HFFc6 (cell line): ENCODE results near the gene ANTXR1. TPM values are rescaled to one million over a fixed set of nuclear protein-coding genes. Genes with fewer than 3 reads are reported as not detected.

Experiments used
- DNase-seq: peaks from one replicate; pipeline ENCODE4 v3.0.0-alpha.2; 2018
- H3K27ac Mint-ChIP-seq: 2 replicates; pipeline ENCODE4 v1.8.0; 2020; ENCODE audit warnings: mild to moderate bottlenecking, mixed read lengths
- H3K27me3 Mint-ChIP-seq: 2 replicates; pipeline ENCODE4 v1.8.0; 2021; ENCODE audit warnings: mild to moderate bottlenecking, moderate library complexity, mixed read lengths; ENCODE audit not compliant: insufficient read depth
- H3K36me3 Mint-ChIP-seq: 2 replicates; pipeline ENCODE4 v1.8.0; 2021; ENCODE audit warnings: low read depth, mixed read lengths
- H3K4me1 Mint-ChIP-seq: 2 replicates; pipeline ENCODE4 v1.8.0; 2020; ENCODE audit warnings: low read depth, mixed read lengths
- H3K4me3 Mint-ChIP-seq: 2 replicates; pipeline ENCODE4 v1.8.0; 2020; ENCODE audit warnings: mild to moderate bottlenecking, moderate library complexity, mixed read lengths
- H3K9me3 Mint-ChIP-seq: 2 replicates; pipeline ENCODE4 v1.8.0; 2020; ENCODE audit warnings: mild to moderate bottlenecking, mixed read lengths
- total RNA-seq, 6 experiments: library from RNA; stranded (reverse); fragmentation: NEBNext Ultra II Directional; extraction: Animal tissue kit (Norgen Biotek cat#: 25700); gene quantifications; 2 replicates in 1 of 6; 3 replicates in 5 of 6; pipeline ENCODE4 v1.2.3, GENCODE V29; 2021
- TF ChIP-seq, protein P1 (sequence below): fragments of 200-600 bp; sonication (generic); IDR thresholded peaks from 2 replicates; pipeline ENCODE4 v1.5.0; 2021; ENCODE audit warnings: antibody characterized with exemption, mild to moderate bottlenecking

The ANTXR1 gene
- total RNA-seq, 6 experiments from 2014 or later = 98.0 to 137 (median 124) TPM

DNA sequence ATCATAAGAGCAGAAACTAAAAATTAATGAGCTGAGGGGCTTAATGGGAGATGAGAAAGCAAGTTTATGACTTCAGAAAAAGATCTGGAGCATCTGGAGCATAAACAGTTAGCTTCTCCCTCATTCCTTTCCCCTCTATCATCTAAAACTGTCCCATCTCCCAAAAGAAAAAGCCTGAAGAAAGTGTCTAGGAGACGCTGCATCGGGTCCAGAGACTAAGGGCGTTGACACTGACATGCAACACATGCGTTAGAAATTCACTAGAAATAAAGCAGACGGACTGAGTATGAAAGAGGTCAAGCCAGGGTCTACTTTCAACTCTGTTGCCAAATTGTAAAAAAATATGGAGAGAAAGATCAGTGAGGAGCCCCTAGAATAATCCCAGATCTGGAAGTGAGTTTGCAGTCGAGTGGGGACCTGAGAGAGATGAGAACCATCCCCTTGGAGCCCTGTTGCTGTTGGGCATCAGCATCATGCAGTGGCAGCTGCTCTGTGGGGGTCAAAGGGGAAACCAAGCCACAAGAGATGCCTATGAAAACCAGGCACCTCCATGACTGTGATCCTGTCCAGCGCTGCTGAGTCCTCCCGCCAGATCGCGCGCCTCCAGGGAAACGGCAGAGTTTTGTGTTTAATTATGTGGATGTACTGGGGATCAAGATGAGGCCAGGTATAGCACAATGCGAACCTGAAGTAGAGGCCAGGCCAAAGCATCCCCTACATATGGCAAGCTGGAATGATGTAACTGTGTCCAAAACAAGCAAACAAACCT, 13.9 kb downstream of the ANTXR1 start:
- H3K27ac Mint-ChIP-seq = no peak overlapping the region
- peaks cover 13% of the 10 kb centered on the region for H3K36me3 Mint-ChIP-seq
- H3K9me3 Mint-ChIP-seq = peaks cover 4% of the 10 kb centered on the region; the same call in 1 of the 2 replicates
- H3K27me3 Mint-ChIP-seq = no peaks in the 10 kb centered on the region
- peaks cover 36% of the 10 kb centered on the region for H3K4me1 Mint-ChIP-seq
- DNase-seq = no peak
- TF ChIP-seq, protein P1, sequence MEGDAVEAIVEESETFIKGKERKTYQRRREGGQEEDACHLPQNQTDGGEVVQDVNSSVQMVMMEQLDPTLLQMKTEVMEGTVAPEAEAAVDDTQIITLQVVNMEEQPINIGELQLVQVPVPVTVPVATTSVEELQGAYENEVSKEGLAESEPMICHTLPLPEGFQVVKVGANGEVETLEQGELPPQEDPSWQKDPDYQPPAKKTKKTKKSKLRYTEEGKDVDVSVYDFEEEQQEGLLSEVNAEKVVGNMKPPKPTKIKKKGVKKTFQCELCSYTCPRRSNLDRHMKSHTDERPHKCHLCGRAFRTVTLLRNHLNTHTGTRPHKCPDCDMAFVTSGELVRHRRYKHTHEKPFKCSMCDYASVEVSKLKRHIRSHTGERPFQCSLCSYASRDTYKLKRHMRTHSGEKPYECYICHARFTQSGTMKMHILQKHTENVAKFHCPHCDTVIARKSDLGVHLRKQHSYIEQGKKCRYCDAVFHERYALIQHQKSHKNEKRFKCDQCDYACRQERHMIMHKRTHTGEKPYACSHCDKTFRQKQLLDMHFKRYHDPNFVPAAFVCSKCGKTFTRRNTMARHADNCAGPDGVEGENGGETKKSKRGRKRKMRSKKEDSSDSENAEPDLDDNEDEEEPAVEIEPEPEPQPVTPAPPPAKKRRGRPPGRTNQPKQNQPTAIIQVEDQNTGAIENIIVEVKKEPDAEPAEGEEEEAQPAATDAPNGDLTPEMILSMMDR = no peak
- no peak overlapping the region for H3K4me3 Mint-ChIP-seq

DNA sequence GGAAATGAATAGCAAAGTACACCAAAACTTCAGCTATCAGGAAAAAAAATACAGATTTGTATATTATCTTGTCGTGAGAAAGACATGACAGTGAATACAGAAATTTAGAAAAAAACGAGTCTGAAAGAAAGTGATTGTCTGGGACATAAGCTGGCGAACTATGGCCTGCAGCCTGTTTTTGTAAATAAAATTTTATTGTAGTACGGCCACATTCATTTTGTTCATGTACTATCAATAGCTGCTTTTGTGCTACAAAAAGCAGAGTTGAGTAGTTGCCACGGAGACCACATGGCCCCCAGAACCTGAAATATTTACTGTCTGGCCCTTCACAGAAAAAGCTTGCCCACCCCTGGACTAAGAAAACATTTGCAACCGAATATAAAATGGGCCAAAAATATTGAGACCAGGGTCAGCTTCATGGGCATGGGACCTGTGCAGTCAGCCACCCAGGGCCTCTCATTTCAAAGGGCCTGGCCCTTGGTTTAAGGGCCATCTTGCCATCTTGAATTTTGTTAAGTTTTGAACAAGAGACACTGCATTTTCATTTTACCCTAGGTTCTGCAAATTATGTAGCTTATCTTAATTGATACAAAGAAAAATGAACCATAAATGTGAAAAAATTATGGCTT, 17.9 kb downstream of the ANTXR1 start:
- H3K36me3 Mint-ChIP-seq = peaks cover 13% of the 10 kb centered on the region
- peaks cover 4% of the 10 kb centered on the region; the same call in 1 of the 2 replicates for H3K9me3 Mint-ChIP-seq
- H3K4me3 Mint-ChIP-seq = no peak overlapping the region
- H3K27ac Mint-ChIP-seq = no peak overlapping the region
- no peak for DNase-seq
- H3K4me1 Mint-ChIP-seq = peaks cover 52% of the 10 kb centered on the region
- no peaks in the 10 kb centered on the region for H3K27me3 Mint-ChIP-seq
- TF ChIP-seq, protein P1 = no peak

DNA sequence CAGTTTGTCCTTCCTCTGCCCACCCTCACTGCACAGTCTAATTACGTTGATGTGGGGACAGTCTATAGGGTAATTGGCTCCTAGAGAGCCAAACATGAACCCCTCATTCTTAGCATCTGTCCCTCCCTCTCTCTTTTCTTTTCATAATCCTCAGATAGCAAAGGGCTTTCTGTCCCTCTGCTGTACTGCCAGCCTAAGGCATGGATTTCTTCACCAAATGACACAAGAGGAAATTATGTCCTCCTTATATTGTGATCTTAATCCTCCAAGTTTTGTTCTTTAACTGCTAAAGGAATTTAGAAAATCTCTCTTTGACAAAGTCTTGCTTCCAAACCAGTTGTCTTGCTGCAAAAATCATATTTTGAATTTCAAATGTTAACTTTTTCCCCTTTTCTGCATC, 18.5 kb downstream of the ANTXR1 start:
- H3K36me3 Mint-ChIP-seq = peaks cover 13% of the 10 kb centered on the region
- no peak for DNase-seq
- H3K27me3 Mint-ChIP-seq = no peaks in the 10 kb centered on the region
- H3K27ac Mint-ChIP-seq = no peak overlapping the region
- peaks cover 47% of the 10 kb centered on the region for H3K4me1 Mint-ChIP-seq
- no peak overlapping the region for H3K4me3 Mint-ChIP-seq
- H3K9me3 Mint-ChIP-seq = peaks cover 4% of the 10 kb centered on the region; the same call in 1 of the 2 replicates
- TF ChIP-seq, protein P1 = no peak

DNA sequence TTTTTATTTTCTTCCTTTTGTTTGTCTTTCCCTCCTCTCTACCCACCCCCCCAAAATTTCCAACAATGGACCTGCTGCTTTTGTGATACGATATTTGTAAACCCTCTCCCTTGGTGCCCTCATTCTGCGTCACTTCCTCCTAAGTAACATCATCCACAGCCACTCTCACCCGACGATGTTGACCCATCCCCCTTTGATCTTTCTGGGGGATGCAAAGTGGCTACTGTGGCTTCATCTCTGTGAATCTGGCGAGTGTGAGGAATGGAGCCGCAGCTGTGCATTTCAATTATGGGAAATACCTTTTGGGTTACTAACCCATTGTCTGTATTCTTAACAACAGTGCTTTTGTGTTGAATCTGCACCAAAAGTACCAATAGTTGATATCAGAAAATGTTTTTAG, 19.4 kb downstream of the ANTXR1 start:
- TF ChIP-seq, protein P1 = no peak
- H3K27me3 Mint-ChIP-seq = no peaks in the 10 kb centered on the region
- H3K9me3 Mint-ChIP-seq = peaks cover 4% of the 10 kb centered on the region; the same call in 1 of the 2 replicates
- peaks cover 5% of the 10 kb centered on the region for H3K36me3 Mint-ChIP-seq
- no peak for DNase-seq
- H3K27ac Mint-ChIP-seq = no peak overlapping the region
- H3K4me1 Mint-ChIP-seq = peaks cover 38% of the 10 kb centered on the region
- no peak overlapping the region for H3K4me3 Mint-ChIP-seq

DNA sequence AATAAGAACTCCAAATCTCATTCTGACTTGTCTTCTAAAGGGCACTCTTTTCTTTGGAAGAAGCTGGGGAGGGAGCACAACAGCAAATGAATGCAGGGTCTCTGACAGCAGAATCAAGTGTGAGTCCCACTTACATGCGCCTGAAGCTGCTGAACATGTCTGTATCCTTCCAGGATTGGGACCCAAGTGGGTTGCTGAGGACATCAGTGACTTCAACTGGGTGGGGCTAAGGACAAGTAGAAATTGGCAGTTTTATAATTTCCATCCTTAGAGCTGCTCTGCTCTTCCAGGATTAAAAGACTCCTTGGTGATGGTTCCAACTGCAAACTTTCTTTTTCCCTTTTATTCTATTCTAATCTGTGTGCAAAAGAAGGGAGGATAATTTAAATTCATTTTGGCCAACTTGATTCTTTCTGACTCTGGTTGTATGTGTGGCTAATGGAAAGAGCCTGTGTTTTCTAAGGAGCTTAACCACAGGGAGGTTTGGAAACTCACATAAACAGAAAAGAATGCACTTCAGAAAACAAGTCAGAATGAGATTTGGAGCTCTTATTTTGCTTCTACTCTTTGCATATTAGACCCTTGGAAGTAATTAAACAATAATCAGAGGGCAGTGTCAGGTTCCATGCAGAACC, 20.6 kb downstream of the ANTXR1 start:
- Mint-ChIP-seq H3K9me3 (no peaks in the 10 kb centered on the region), H3K4me3 (no peak overlapping the region), H3K27ac (peak overlapping the region; percentile 56; the same call in 1 of the 2 replicates), H3K27me3 (no peaks in the 10 kb centered on the region), H3K36me3 (peaks cover 5% of the 10 kb centered on the region), H3K4me1 (peaks cover 34% of the 10 kb centered on the region)
- peak; percentile 26 for DNase-seq
- TF ChIP-seq, protein P1 = no peak
